GM21717 (cell line): ENCODE data around the gene PHACTR2.

Source experiments
- ATAC-seq: cut with Tn5 transposase; IDR thresholded peaks from one replicate; pipeline ENCODE4 v1.9.1; 2021; ENCODE audit warnings: mild to moderate bottlenecking, moderate library complexity; ENCODE audit not compliant: unreplicated experiment

PHACTR2 gene

GRCh38 chr6:143696664-143697000, 18.9 kb downstream of the PHACTR2 start:
- ATAC-seq = no peak

- ATAC-seq = no peak
These were observed 19.5 kb downstream of the PHACTR2 start for GRCh38 chr6:143697076-143697800.

GRCh38 chr6:143698329-143698728, 20.6 kb downstream of the PHACTR2 start:
- ATAC-seq = no peak

- ATAC-seq = no peak
These were observed 21.1 kb downstream of the PHACTR2 start for GRCh38 chr6:143698759-143699429.

- ATAC-seq = no peak
These were observed 21.7 kb downstream of the PHACTR2 start for GRCh38 chr6:143699430-143699825.

GRCh38 chr6:143700684-143701348, 23.1 kb downstream of the PHACTR2 start:
- no peak for ATAC-seq

GRCh38 chr6:143701349-143702234, 23.8 kb downstream of the PHACTR2 start:
- ATAC-seq = no peak

- no peak for ATAC-seq
These were observed 27.8 kb downstream of the PHACTR2 start for GRCh38 chr6:143705569-143705968.

GRCh38 chr6:143707697-143708096, 29.9 kb downstream of the PHACTR2 start:
- ATAC-seq = no peak

GRCh38 chr6:143708889-143709288, 31.1 kb downstream of the PHACTR2 start:
- no peak for ATAC-seq

GRCh38 chr6:143711714-143712113, 33.9 kb downstream of the PHACTR2 start:
- ATAC-seq = no peak

- no peak for ATAC-seq
These were observed 40.7 kb downstream of the PHACTR2 start for GRCh38 chr6:143718472-143718871.

- ATAC-seq = no peak
These were observed 43.9 kb downstream of the PHACTR2 start for GRCh38 chr6:143721642-143722041.

GRCh38 chr6:143724876-143725275, 47.1 kb downstream of the PHACTR2 start:
- no peak for ATAC-seq

- no peak for ATAC-seq
These were observed 48.4 kb downstream of the PHACTR2 start for GRCh38 chr6:143726015-143726647.

- ATAC-seq = no peak
These were observed 49.3 kb downstream of the PHACTR2 start for GRCh38 chr6:143727035-143727434.

GRCh38 chr6:143731789-143732188, 54.0 kb downstream of the PHACTR2 start:
- no peak for ATAC-seq

GRCh38 chr6:143732536-143732935, 54.8 kb downstream of the PHACTR2 start:
- no peak for ATAC-seq

- ATAC-seq = no peak
These were observed 55.7 kb downstream of the PHACTR2 start for GRCh38 chr6:143733510-143733909.

- no peak for ATAC-seq
These were observed 56.9 kb downstream of the PHACTR2 start for GRCh38 chr6:143734641-143735063.
